ENCODE measurements around the gene TTC21A.

The TTC21A gene

GRCh38 chr3:39098473-39099000 is 8.9 kb upstream of the TTC21A start:
- no peak for DNase-seq

- DNase-seq: no peak
Measured at GRCh38 chr3:39099242-39099641, 8.2 kb upstream of the TTC21A start.

DNA sequence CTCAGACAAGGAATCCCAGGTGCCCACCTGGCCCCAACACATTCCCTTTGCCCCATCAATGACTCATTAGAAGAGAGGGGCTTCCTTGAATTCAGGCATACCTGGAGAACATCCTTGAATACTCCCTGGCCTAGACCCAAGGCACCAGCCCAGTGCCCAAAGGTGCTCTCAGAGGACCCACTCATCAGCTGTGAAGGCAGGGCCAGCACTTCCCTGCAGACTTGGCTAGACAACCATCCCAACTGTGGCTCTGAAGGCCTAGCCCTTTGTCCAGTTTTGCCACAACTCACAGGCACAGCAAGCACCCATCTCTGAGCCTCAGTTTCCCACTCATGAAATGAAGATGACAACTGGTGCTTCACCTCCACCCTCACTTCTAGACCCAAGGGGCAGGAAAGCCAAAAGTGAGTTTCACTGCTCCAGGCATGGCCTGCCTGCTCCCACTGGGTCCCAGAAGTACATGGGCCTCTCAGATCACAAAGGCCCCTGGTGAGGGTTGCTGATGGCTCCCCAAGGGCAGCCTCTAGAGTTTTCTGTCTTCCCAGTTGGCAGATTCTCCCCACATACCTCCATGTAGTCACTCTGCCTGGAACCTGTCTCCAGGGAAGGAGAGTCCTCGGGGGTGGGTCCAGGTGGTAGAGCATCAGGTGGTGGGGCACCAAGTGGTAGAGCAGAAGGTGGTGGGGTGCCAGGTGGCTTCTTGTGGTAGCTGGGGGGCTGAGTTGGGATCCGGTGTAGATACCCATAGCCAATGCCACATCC is 7.6 kb upstream of the TTC21A start:
- no peak for DNase-seq

DNA sequence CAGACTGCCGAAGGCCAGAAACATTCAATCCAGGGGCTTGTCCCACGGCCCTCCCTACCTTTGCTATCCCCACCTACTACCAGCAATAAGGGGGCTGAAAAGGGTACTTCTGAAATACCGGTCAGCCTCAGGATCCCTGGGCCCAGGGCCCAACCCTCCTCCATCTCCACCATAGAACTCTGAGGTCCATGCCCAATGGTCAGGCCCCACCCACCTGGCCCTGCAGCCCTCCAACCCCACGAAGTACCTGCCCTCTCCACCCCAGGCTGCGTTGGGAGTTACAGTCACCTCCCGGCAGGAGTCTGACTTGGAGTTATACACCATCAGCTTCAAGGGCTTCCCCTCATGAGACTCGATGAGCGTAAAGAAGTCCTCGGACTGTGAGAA is 7.0 kb upstream of the TTC21A start:
- DNase-seq: no peak

GRCh38 chr3:39101022-39101689 is 6.3 kb upstream of the TTC21A start:
- DNase-seq: peak in 1 of 2 experiments; percentile 0

DNA sequence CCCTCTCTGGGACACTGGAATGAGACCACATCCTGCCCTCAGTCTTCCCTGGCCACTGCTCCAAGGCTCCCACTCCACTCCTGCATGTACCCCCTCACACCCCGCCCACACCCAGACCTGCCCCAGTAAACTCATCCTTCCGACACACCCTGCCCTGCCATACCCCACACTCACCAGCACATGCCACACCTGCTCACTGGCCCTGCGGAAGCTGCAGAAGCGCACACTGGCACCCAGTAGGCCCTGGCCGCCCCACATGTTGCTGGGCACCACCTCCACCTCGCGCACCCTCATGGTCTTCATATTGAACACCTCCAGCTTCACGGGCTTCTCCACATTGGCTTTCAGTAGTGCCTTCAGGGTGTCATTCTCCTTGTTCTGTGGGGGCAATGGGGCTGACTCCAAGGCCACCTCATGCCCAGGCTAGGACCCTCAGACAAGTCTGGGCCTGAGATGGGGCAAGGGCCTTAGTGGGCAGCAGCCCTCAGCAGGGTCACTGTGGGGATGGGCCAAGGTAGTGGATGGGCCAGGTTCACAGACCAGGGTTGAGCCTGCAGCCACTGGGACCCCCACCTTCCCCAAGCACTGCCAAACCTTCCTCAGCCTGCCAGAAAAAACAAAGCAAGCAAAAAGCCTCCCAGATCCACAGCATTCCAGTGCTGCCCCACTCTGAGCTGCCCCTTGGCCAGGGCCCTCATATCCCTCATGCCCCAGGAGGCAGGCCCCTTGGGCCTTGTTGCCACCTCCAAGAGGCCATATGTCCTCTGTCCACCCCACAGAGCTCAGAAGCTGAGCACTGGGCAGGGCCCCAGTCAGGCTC is 4.8 kb upstream of the TTC21A start:
- DNase-seq: no peak

- DNase-seq: no peak
Measured at GRCh38 chr3:39103324-39103693, 4.2 kb upstream of the TTC21A start.

- DNase-seq: no peak
Measured at GRCh38 chr3:39103791-39104552, 3.5 kb upstream of the TTC21A start.

DNA sequence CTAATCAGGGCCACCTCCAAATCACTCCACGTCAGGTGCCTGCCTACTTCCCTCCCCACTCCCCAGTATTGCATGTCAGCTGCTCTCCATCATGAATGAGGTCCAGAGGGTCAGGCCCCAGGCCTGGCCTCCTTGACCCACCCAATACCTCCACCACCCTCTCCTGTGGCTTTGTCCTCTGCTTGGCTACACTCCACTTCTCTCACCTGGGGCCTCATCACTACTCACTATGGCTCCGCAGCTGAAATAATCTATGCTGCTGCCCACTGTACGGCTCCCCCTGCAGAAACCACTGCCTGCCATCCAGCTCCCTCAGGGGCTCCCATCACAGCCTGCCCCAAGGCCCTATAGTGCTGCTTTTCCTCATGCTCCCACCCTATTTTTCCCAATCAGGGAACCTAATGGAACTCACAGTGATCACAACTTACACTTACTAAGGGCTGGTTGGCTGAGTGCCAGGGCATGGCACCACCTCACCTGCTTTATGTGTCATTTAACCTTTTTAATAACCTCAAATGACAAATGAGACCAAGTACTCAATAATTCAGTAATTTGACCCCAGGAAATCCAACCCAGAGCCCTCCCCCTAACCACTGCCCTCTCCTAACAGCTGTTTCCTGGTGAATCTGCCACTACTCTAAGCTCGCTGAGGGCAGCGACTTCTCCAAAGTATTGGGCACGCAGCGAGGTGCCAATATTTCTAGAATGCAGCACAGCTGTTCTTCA is 2.4 kb upstream of the TTC21A start:
- DNase-seq: no peak

GRCh38 chr3:39105687-39106063 is 1.8 kb upstream of the TTC21A start:
- no peak for DNase-seq

- DNase-seq: no peak
Measured at GRCh38 chr3:39106281-39106811, 1.1 kb upstream of the TTC21A start.

- no peak for DNase-seq
Measured at GRCh38 chr3:39106851-39107387, 561 bp upstream of the TTC21A start.

DNA sequence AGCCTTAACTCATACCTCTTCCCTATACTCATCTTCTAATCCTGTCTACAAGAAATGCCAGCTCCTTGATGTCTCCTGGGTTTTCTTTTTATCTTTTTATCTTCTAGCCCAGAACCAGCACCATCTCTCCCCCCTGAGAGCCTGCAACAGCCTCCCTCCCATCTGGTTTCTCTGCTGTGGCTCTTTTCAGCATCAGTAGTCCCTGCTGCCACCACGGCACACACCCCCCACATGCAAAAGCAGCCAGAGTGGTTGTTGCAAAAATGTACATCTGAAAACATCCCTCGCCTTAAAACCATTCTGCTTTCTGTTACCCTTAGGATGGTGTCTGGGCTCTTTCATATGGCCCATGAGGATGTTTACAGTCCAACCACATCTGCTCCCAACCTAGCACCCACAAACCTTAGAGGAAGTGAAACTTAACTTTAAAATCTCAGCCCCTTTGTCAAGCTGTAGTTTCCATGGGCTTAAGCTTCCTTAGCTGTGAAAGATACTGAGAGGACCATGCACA is 775 bp downstream of the TTC21A start:
- DNase-seq: no peak

DNA sequence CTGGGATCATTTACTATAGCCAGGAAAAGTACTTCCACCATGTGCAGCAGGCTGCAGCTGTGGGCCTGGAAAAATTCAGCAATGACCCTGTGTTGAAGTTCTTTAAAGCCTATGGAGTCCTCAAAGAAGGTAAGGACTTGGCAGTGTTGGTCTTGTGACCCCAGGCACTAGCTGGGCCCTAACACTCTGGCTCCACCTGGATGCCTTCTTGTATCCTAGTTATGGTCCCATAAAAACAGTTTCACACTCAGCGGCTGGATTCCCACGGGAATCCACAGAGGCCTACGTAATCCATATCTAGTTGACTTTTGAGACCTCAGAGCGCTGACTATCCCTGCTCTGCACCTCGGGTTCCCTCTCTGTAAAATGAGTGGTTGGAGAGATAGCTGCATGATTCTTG is 1.6 kb downstream of the TTC21A start:
- no peak for DNase-seq

GRCh38 chr3:39110041-39110639 is 2.7 kb downstream of the TTC21A start:
- no peak for DNase-seq

DNA sequence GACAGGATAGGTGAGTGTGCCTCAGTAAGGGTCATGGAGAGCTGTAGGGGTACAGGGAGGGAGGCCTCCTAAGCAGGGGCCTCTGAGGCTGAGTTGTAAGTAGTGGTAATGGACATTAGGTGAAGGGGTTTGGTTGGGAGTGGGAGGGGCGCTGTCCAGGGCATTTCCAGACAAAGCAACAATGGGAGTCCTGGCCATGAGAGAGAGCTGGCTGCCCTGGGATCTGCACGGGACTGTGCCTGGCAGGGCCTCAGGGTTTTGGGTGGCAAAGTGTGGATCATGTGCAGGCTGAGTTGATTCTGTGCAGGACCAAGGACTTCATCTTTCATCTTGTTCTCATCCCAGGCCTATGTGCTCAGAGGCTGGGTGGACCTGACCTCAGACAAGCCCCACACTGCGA is 4.6 kb downstream of the TTC21A start:
- DNase-seq: no peak

DNA sequence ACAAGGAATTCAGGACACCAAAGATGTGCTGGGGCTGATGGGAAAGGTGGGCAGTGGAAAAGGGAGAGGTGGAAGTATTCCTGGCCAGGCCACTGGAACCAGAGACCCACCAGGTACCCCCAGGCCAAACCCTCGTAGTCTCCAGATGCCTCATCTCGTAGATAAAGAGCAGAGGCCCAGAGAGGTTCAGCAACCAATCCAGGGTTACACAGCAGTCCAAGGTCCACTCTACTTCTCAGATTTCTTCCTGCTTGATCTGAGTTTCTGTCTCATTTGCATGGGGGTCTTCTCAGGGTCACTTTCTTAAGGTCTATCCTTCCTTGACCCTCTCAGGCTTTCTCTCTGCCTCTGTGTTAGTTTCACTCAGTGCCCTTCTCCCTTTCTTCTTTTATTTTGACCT is 5.1 kb downstream of the TTC21A start:
- no peak for DNase-seq

GRCh38 chr3:39113291-39113690 is 5.8 kb downstream of the TTC21A start:
- DNase-seq: no peak

GRCh38 chr3:39114456-39114855 is 7.0 kb downstream of the TTC21A start:
- DNase-seq: no peak

DNA sequence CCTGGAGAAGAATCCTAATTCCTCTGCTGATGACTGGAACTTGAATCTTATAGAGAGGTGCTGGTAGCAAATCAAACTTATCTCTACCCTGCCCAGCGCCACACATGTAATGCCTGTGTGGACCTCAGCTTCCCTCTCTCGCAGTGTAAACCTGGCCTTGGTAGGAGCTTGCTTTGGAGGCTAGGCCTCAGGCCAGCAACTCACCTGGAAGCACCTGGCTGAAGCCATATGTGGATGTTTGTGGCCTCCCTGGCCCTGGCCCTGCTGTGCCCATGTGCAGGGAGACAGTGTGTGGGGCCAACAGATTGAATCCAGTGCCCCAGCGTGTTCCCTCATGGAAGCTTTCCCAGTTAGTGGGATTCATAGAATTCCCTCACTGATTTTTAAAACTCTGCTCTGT is 8.4 kb downstream of the TTC21A start:
- DNase-seq: no peak

GRCh38 chr3:39118079-39118478 is 10.6 kb downstream of the TTC21A start:
- no peak for DNase-seq

All from NCI-H446 (cell line).